ENCODE measurements around the gene CARS1.

CARS1 gene

DNA sequence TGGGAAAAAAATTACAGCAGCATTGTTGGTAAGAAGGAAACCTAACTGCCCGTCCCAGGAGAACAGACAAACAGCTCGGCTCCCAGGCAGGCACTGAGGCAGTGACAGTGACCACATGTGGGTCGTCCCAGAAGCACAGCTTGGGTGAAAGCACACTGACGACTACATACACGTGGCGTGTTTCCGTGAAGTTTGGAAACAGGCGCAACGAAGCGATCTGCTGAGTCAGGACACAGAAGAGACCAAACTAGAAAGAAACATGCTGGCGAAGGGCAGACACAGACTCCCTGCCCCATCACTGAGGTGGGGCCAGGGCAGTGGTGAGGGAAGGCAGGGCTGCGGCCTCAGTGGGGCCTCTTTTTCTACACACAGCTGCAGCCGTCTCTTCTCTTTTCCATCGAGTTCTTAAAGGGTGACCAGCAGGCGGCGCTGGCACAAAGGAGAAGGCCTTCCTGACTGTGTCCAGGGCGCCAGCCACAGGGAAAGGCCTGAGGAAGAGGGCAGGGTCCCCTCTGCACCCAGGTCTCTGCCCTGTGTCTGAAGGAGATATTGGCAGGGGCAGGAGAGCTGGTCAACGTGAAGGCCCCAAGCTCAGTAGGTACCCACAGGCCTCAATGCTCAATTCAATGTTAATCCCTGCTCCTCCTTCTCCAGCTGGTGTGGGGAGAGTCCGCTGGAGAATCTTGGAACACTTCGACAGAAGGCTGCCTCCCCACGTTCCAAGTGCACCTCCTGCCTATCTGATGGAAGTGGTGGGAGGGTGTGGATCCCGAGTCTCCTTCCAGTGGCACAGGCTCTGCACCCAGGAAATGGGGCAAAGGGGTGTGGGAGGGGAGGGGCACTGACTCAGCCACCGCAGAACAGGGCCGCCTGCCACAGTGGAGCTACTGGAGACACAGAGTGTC, 19.9 kb downstream of the CARS1 start:
- peak; percentile 54 for DNase-seq

DNA sequence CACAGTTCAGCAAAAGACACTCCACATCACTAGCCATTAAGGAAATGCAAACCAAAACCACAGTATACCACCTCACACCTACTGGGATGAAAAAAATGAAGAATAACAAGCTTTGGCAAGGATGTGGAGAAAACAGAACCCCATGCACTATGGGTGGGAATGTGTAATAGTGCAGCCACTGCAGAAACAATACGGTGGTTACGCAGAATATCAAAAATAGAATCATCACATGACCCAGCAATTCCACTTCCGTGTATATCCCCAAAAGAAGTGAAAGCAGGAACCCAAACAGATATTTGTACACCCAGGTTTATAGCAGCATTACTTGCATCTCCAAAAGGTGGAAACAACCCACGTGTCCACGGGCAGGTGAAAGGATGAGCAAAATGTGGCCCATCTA, 20.8 kb downstream of the CARS1 start:
- no peak for DNase-seq

DNA sequence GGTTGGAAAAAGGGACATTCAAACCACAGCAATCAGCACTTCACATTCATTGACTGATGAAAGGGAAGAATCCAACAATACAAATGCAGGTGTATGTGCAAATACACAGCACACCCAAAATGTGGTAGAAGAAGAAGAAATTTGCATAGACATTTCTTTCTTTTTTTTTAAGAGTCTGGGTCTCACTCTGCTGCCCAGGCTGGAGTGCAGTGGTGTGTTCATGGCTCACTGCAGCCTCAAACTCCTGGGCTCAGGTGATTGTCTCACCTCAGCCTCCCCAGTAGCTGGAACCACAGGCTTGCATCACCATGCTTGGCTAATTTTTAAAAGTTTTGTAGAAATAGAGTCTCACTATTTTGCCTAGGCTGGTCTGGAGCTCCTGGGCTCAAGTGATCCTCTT, 21.9 kb downstream of the CARS1 start:
- no peak for DNase-seq

DNA sequence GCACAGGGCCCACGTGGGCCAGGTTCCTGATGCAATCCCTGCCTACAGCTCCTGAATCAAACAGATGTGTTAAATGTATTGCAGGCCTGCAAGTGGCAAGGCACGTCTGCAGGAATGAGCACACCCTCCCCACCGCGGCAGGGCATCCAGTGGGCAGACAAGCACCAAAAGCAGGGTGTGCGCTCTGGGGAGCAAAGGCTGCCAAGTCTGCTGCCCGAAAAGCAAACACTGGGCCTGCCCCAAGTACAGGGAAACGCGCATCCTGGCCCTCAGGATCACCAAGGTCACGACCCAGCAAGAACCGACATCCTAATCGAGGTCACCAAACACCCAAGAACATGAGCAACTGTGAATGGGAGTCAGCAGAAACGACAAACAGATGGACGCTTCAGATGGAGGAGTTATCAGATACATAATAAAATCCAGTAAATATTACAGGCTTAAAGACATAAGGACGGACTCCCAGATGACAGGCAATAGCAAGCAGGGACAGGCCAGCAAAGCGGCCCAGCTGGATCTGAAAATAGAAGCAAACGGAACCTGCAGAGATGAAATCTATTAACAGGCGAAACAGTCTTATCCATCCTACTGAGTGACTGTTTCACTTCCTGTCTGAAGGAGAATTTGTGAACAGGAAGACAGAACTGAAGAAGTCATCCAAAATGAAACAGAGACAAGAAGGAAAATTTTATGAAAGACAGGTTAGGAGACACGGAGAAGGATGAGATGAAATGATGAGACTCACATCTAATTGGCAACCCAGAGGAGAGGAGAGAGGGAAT, 26.7 kb downstream of the CARS1 start:
- DNase-seq: no peak

DNA sequence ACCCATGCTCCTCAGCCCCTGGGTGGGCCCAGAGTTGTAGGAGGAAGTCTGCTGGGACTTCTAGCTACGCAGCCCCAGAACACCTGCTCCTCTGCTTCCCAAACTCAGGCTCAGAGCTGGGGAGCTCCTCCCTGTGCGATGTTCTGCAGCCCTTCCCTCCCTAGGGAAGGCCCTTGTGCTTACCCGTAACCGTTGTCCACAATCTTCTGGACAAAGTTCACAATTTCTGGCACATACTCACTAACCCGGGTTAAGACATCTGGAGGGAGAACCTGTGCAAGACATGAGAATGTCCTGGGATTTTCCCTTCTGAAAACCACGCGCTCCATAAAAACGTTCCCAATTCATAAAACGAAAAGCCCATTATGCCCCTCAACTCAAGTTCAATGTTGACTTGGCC, 28.4 kb downstream of the CARS1 start:
- no peak for DNase-seq

DNA sequence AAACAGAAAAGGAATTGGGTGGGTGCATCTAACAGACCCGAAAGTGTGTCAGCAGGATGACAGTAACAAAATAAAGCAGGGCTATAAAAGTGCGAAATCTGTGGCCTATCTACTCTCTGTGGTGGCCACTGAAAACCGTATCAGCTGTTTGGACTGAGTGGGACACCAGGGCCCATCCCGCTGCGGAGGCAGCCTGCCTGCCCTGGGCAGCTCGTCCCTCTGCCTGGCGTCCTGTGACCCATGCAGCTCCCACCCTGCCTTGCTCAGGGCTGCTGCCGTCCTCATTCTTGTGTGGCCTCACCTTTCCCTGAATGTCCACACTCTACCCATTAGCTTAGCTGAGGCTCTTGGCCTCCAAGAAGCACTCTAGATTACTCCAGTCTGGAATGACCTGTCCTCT, 30.4 kb downstream of the CARS1 start:
- no peak for DNase-seq

DNA sequence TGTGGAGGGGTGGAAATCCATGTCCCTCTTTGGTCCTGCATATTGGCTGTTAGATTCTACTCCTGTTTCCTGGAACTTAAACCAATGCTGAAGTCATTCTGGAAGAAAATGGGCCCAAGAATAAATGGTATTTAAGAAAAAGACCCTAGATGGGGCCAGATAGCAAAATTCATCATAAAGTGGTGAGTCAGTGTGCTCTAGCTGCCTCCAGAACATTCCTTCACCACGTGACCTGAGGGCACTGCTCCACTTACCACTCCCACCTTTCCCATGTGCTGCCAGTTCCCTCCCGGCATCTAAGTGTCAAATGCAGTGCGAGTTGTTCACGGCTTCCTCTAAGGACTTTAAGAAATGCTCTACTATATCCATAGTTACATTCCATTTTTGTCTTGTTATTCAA, 34.2 kb downstream of the CARS1 start:
- DNase-seq: no peak

DNA sequence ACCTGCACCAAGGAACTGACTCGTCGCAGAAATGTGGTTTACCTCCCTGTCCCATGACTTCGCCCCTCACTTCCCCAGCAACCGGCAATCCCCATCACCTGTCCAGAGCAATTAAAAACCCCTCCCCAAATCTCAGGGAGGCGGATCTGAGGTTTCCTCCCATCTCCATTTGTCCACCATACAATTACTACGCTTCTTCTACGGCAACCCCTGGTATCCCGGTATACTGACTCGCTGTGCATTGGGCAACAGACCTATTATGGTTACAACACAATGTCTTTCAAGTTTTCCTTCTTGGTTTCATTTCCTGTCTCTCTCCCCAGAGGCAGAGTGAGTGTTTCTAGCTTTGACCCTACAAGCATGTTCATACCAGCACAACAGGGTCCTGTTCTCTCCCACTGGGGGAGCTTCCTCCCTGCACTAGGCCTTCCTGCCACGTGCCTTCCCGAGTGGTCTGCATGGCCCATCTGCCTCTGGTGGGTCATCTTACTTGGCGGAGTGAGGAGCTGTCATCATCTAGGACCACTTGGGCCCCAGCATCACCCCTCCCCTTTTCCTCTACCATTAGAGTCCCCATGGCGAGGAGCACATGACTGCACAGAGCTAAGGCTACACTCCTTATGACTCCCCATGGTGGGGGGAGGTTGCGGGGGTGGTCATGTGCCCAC, 34.8 kb downstream of the CARS1 start:
- no peak for DNase-seq

DNA sequence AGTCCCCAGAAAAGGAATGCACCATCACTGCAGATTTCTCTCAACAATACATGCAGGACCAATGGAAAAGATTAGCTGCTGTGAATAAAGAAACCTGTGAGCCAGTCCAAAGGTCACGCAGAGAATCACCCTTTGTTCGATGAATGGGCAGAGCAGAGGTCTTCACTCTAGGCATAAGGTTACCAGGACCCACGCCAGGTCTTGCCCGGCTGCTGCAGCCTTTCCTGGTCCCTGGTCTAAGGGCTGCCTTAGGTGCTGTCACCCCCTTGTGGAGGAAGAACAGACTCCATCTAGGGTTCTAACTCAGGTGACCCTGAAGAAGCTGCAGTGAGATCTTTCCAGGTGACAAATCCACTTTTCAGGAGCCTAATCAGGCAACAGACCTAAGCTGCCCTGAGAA, 36.1 kb downstream of the CARS1 start:
- DNase-seq: peak; percentile 55

DNA sequence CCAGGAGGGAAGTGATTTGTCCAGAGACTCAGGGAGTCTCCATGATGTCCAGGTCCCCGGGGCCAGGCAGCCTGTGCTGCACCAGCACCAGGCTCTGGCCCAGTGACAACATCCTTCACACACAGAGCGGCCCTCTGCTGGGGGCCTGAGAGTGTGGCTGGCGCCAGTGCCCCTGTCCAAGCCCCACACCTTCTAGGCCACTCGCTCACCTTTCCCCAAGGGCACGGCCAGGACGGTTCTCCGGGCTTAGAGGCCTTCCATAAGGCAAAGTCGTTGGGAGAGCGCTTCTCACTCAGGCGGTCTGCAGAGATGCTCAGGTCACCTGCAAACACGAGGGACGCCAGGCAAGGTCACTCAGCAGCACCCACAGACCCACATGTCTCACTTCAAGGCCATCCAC, 37.2 kb downstream of the CARS1 start:
- DNase-seq: no peak

DNA sequence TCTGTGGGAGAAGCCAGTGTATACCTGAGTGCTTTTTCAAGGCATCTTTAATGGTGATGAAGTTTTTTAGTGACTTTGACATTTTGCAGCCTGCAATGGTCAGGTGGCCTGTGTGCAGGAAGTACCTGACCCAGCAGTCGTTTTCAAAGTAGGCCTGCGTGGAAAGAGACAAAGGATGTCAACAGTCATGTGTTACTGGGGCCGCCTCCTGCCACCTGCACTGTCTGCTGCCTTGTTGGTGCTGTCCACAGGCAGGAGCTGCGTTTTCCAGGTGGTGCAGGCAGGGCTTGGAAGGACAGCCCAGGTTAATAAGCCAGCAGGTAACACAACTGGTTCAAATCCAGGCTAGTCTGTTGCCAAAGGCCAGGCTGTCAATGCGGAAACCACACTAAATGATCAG, 38.6 kb downstream of the CARS1 start:
- no peak for DNase-seq

DNA sequence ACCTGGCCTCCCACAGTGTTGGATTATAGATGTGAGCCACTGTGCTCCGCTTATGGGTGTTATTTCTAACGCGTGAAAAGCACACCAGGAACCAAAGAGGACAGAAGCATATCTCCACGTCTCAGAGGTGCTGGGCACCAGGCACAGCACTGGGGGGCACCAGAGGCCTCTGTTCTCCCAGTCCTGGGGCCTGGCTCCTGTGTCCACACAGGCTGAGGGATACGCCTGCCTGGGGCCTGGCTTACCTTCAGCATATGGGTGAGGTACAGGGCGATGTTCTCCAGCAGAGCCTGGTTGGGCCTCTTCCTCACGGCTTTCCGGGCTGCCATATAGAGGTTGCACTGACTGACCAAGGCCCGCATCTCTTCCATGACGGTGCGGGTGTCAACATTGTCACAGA, 40.4 kb downstream of the CARS1 start:
- no peak for DNase-seq

DNA sequence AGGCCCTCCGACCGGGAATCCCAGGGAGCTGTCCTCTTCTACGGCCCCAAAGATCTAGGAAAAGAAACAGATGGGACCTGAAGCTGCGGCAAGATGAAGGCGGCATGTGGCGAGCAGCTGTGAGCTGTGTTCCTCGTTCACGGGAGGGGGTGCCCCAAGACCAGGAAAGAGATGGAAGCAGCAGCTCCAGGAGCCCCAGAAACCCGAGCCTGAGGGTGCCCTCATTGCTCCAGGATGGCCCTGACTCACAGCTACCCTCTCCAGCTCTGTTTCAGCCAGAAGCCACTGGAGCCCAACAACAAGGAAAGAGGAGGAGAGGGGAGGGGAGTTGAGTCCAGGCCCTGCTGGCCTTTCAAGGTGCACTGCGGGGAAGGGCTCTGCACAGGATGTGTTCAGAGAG, 41.4 kb downstream of the CARS1 start:
- DNase-seq: no peak

DNA sequence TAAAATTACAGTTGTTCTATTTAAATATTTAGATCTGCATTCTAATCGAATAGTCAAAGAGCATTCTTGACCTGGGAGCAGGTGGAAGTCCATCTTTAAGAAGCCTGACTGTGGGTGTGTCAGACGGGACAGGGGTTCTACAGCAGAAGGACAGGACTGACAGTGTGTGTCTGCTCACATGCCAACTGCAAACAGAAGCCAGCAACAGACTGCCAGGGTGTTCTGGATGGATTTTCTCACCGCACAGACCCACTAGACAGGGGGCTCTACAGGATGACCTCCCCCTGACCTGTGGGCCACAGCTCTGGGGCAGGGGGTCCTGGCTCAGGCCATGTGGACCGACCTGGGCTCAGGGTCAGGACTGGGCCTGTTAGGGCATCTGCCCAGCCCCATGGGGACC, 42.3 kb downstream of the CARS1 start:
- no peak for DNase-seq

DNA sequence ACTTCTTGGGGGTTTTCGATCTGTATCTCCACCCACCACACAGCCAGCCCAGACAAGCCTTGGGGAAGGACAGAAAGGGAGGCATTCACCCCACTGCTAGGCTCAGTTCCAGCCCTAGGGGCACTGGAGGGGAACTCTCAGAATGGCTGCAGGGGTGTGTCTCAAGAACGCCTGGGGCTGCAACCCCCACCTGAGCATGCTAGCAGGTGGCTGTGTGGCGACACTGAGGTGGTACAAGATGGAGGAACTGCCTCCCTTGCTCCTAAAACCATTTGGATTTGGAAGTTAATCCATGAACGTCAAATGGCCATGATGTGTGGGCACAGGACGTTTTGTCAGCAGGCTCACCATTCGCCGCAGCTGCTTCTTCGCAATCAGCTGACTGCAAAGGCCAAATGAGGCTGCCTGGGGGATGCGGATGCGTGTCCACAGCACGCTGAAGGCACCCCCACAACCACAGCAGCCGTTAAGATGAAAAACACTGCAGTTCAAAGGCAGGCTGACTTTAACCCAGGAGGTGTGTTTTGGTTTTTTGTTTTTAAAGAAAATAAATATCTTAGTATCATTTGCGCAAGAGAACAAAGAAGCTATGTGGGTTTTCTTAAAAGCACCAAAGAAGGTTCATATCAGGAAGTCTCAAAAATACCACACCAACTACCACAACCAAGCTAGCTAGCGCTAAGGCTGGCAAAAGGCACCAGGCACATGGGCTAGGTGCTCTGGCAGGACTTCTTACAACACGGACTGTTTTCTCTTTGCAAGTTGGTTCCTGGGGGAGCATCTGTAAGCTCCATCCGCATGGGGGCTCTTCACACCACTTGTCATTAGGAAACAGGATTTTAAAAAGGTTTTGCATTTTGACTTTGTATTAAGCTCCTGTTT, 42.9 kb downstream of the CARS1 start:
- peak; percentile 78 for DNase-seq

DNA sequence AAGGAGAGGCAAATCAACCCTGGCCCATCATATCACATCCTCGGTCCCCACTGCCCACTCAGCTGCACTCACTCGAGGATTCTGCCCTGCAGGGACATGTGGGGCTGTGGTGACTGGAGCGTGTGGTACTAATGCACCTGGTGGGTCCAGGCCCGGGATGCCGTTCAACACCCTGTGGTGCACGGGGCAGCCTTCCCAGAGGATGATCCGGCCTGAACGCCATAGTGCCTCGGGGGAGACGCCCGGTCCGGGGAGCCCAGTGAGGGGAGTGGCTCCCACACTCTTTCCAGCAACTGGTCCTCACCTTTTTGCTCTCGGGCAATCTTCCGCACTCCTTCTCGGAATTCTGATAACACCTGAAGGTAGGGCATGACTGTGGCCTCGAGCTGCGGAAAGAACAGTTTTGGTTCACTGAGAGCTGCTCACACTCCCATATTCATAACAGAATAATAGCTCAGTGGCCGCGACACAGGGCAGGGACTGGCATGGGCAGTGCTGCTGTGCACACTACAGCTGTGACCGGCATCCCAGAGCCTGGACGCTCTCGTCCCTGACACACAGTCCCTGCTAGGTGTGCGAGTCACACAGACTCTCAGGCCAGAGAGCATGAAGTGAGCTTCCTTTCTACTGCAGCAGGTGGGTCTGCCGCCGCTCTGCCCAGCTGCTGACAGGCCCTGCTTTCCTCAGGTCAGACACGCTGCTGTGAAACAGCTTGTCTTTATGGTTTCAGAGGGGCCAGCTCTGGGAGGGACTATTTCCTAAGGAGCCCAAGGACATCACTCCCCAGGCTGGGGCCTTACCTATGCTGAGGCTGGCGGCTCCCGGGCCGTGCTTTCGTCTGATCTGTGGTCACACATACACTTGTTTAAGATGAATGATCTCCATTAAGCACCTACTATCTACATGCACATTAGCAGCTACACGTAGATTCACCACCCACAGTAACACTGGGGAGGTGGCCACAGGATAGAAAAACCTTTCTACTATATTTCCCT, 45.0 kb downstream of the CARS1 start:
- no peak for DNase-seq

DNA sequence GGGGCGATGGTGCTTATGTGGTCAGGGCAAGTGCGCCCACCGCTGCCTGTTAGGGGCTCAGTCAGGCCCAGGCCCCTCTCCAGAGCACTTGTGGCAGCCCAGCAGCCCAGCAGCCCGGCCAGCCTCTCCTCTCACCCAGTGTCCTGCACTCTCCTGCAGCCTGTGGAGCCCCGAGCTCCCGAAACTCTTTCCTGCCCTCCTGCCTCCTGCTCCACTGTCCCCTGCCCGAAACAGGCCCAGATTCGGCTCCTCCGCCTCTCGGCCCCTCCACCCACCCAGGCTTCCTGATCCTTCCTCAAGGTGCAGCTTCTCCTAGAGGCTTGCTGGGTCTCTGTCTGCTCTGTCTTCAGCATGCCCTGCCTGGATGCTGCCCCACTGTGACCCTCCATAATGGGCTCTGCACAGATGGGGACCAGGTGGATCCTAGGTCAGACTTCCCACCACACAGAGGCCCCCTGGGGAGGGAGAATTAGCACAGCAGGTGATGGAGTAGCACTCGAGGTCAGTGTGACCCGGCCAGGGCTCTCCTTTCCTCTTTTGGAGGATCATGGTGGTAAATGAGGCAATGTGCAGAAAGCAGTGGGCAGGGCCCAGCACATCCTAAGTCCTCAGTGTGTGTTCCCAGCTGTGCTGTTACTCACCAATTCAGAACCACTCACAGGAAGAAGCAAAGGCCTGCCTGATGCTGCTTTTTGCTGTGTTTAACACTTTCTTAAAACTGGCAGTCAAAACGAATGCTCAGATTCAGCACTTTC, 46.5 kb downstream of the CARS1 start:
- DNase-seq: no peak

DNA sequence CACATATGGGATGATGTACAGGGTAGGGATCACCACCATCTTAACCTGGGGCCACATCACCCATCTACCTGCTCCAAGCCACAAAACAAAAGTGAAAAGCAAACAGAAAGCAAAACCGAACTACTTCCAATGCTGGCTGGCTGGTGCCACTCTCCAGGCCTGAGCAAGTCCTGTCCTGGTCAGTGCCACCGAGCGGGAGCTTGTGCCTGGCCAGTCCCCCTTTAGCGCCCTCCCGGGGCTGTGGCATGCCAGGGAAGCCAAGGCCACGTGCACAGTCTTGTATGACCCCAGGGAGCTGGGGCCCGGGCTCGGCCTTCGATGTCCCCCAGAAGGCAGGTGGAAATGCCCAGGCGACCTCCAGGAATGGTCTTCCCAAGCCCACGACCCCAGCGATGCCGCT, 47.2 kb downstream of the CARS1 start:
- no peak for DNase-seq

DNA sequence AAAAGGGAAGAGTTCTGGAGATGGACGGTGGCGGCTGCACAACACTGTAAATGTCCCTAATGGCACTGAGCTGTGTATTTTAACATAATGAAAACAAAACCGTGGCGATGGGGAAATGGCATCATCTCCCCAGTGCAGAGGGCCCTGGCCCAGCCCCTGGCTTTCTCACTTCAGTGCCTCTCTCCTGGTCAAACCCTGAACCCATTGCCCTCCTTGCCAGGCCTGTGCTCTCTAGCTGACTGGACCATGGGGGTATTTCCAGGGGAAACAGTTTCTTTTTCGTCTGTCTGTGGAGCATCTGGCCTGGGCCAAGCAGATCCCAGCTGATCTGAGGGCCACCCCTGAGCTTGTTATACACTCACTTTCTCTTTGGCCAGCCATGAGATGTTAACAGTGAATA, 47.7 kb downstream of the CARS1 start:
- DNase-seq: no peak

DNA sequence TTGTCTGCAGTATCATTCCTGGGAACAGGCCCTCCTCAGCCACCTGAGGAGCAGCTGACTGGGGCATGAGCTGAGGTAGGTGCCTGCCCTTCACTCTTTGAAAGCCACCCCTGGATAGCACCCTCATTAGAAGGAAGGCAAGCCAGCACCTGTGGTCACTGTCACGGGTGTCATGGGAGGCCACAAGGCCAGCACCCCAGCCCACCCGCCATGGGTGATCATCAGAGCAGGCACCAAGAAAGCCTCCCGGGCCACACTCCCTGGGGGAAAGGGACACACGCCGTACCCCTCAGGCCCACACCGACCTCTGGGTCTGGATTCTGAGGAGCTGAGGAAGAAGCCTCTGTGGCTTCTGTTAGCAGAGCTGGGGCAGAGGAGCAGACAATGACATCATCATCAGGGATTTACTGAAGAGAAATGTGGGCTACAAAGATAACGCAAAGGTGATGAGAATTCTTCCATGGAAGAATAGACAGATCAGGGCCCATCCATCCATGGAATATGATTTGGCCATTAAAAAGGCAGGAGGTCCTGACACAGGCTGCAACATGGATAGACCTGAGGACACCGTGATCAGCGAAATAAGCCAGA, 48.4 kb downstream of the CARS1 start:
- DNase-seq: no peak

All from CD4-positive, alpha-beta T cell treated with Interleukin-10 for 1 hour (primary cell).